Uterus (tissue), 2 donors: ENCODE data around the gene PLXNB1.

ENCODE experiments used
- POLR2A ChIP-seq, 2 donors: fragments of 450-650 bp; IDR thresholded peaks; one replicate each; pipeline ENCODE4 v1.6.1; 2016; ENCODE audit warnings: antibody characterized with exemption in 2 of 2, mild to moderate bottlenecking in 1 of 2, moderate library complexity in 1 of 2
- TF ChIP-seq, protein P1 (sequence below), 4 experiments: fragments of 200-600 bp in 2 of 4; fragments of 450-650 bp in 2 of 4; sonication (generic) in 2 of 4; IDR thresholded peaks; one replicate each; pipeline ENCODE4 v1.5.1; 2016 to 2019; ENCODE audit warnings: antibody characterized with exemption in 4 of 4, mild to moderate bottlenecking in 2 of 4, moderate library complexity in 1 of 4

DNA sequence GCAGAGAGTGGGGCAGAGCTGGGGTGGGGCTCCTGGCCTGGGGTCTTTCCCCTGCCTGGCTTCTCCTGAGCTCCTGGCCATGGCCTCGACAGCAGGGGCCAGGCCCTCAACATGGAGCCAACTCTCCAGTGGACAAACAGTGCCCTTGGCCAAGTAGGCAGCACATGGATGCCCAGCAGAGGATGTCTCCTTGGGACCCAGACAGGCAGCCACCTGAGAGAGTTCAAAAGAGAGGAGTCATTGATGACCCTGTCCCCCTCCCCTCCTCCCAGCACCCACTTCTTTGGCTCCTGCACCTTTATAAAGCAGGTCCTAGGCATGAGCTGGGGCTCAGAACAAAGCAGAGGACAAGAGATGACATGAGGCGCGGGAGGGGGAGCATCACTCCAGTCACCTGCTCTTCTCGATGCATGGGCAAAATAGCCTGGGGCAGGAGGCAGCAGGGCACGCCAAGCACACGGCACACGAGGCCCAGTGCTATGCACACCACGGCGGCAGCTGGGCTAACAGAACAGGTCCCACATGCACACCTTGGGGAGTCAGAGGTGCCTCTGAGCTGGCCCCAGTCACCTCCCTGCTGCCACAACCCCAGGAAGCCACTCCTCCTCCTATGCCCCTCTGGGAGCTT is 46.7 kb upstream of the PLXNB1 start:
- TF ChIP-seq, protein P1, sequence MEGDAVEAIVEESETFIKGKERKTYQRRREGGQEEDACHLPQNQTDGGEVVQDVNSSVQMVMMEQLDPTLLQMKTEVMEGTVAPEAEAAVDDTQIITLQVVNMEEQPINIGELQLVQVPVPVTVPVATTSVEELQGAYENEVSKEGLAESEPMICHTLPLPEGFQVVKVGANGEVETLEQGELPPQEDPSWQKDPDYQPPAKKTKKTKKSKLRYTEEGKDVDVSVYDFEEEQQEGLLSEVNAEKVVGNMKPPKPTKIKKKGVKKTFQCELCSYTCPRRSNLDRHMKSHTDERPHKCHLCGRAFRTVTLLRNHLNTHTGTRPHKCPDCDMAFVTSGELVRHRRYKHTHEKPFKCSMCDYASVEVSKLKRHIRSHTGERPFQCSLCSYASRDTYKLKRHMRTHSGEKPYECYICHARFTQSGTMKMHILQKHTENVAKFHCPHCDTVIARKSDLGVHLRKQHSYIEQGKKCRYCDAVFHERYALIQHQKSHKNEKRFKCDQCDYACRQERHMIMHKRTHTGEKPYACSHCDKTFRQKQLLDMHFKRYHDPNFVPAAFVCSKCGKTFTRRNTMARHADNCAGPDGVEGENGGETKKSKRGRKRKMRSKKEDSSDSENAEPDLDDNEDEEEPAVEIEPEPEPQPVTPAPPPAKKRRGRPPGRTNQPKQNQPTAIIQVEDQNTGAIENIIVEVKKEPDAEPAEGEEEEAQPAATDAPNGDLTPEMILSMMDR (IDR thresholded peaks at IDR 0.05), result no peak
- TF ChIP-seq POLR2A (IDR thresholded peaks at IDR 0.05), result no peak
